GM12878 (cell line): ENCODE results near the gene TNFRSF8. TPM values are rescaled to one million over a fixed set of nuclear protein-coding genes. Genes with fewer than 3 reads are reported as not detected.

Experiments
- ATAC-seq: fragments of 200-7000 bp; cut with Tn5 transposase; 3 replicates; pipeline ENCODE4 v1.9.1; 2020; ENCODE audit warnings: mild to moderate bottlenecking, moderate library complexity
- BruUV-seq: library from RNA; stranded (reverse); fragments of 400-500 nt; replicated peaks from 2 replicates; lab custom pipeline; 2021; lab: Mats Ljungman, UMichigan
- CTCF ChIA-PET: fragments of 300-600 bp; sonication (Branson Sonifier 250); formaldehyde crosslinking; extraction: SDS; loops from one replicate; lab custom pipeline; 2021; ENCODE audit warnings: inconsistent platforms; lab: Yijun Ruan, JAX
- POLR2A ChIA-PET: fragments of 350-600 bp; formaldehyde crosslinking; extraction: SDS; loops from one replicate; lab custom pipeline; 2021; ENCODE audit warnings: inconsistent platforms; lab: Charles Lee
- RAD21 ChIA-PET: fragments of 300-600 bp; sonication (Branson Sonifier 250); formaldehyde crosslinking; loops from one replicate; lab custom pipeline; 2023; ENCODE audit warnings: antibody characterized with exemption; ENCODE audit not compliant: unreplicated experiment; lab: Charles Lee
- SMC1A ChIA-PET: fragments of 300-600 bp; sonication (Branson Sonifier 250); formaldehyde crosslinking; loops from one replicate; lab custom pipeline; 2023; ENCODE audit not compliant: unreplicated experiment, uncharacterized antibody; lab: Charles Lee
- DNase-seq: peaks from one replicate; pipeline ENCODE4 v3.0.0-alpha.2; 2011; ENCODE audit warnings: low read depth, low spot score
- FAIRE-seq: peaks from 3 replicates; lab custom pipeline; 2011; peaks lifted over from hg19 to GRCh38; lab: Jason Lieb, UNC
- H2AFZ ChIP-seq: 2 replicates; pipeline ENCODE4 v1.6.0; 2011; ENCODE audit warnings: low read depth, low read length, control low read depth; ENCODE audit not compliant: control insufficient read depth
- H3K27ac ChIP-seq: 2 replicates; pipeline ENCODE4 v1.5.1; 2011; ENCODE audit warnings: control low read depth; ENCODE audit not compliant: control insufficient read depth, insufficient read depth
- H3K27me3 ChIP-seq, 2 experiments: replicated peaks in 1 of 2; 2 replicates each; pipeline versions ENCODE4 v1.6.0 to v1.6.1; 2011; ENCODE audit warnings: low read length in 1 of 2; ENCODE audit not compliant: control insufficient read depth in 2 of 2, insufficient read depth in 2 of 2
- H3K36me3 ChIP-seq, 2 experiments: 2 replicates each; pipeline ENCODE4 v1.5.1; 2011; ENCODE audit warnings: low read length in 1 of 2; ENCODE audit not compliant: control insufficient read depth in 2 of 2, insufficient read depth in 2 of 2
- H3K4me1 ChIP-seq: 2 replicates; pipeline ENCODE4 v1.6.1; 2011; ENCODE audit warnings: mild to moderate bottlenecking, low read length, moderate library complexity, mixed read lengths; ENCODE audit not compliant: control insufficient read depth, insufficient read depth
- H3K4me2 ChIP-seq: 2 replicates; pipeline ENCODE4 v1.6.0; 2011; ENCODE audit warnings: control low read depth; ENCODE audit not compliant: control insufficient read depth, insufficient read depth
- H3K4me3 ChIP-seq: fragments of 200-600 bp; sonication (generic); 2 replicates; pipeline ENCODE4 v1.5.1; 2016
- H3K79me2 ChIP-seq: 2 replicates; pipeline ENCODE4 v1.6.0; 2011; ENCODE audit warnings: low read length; ENCODE audit not compliant: control insufficient read depth, insufficient read depth
- H3K9ac ChIP-seq: 2 replicates; pipeline ENCODE4 v1.8.0; 2011; ENCODE audit warnings: low read length, control low read depth, mixed read lengths; ENCODE audit not compliant: control insufficient read depth, insufficient read depth
- H3K9me3 ChIP-seq: replicated peaks from 3 replicates; pipeline ENCODE4 v1.5.1; 2011; ENCODE audit warnings: mild to moderate bottlenecking, low read length; ENCODE audit not compliant: control insufficient read depth, insufficient read depth
- H4K20me1 ChIP-seq: 2 replicates; pipeline ENCODE4 v1.6.0; 2011; ENCODE audit not compliant: control insufficient read depth, insufficient read depth
- BCL3 ChIP-seq: IDR thresholded peaks from 2 replicates; pipeline ENCODE4 v1.6.1; 2011; ENCODE audit warnings: borderline replicate concordance, low read depth, mild to moderate bottlenecking, moderate library complexity, low read length; ENCODE audit not compliant: insufficient read depth, poor library complexity, severe bottlenecking
- MTA3 ChIP-seq: IDR thresholded peaks from 2 replicates; pipeline ENCODE4 v1.6.1; 2012; ENCODE audit warnings: low read length, inconsistent platforms, borderline replicate concordance
- SMC3 ChIP-seq: IDR thresholded peaks from 2 replicates; pipeline ENCODE4 v1.6.1; 2011; ENCODE audit warnings: low read length, improper control_type of control experiment, borderline replicate concordance
- TBL1XR1 ChIP-seq: IDR thresholded peaks from 2 replicates; pipeline ENCODE4 v1.6.1; 2012; ENCODE audit warnings: low read depth, low read length, improper control_type of control experiment
- WGBS: methylation state at CpG from one replicate; pipeline ENCODE4 v1.1.6; 2016; ENCODE audit warnings: low lambda C conversion rate; ENCODE audit not compliant: insufficient replicate concordance, insufficient coverage; ENCODE audit errors: missing lambda C conversion rate; 5-methylcytosine and 5-hydroxymethylcytosine counted together
- in situ Hi-C: fragments of 300-500 bp; cut with MboI; formaldehyde crosslinking; loops from 9 replicates; pipeline ENCODE4 v1.14.3; 2018; ENCODE audit warnings: mixed read lengths
- intact Hi-C: fragments of 100-400 bp; cut with micrococcal nuclease; formaldehyde crosslinking; loops from one replicate; pipeline ENCODE4 v1.14.2; 2022; ENCODE audit not compliant: unreplicated experiment
- polyA plus RNA-seq, 11 experiments: library from polyadenylated mRNA; depleted of rRNA in 4 of 11; unstranded in 6 of 11; stranded (reverse) in 5 of 11; fragments of >200 nt; fragmentation: Nextera tagmentation in 4 of 11; fragmentation: Illumina TruSeq in 1 of 11; extraction: Ambion mirVana in 4 of 11; extraction: Trizol in 1 of 11; gene quantifications; 1 replicate in 1 of 11; 2 replicates in 10 of 11; pipeline versions ENCODE4 v1.2.1 to v1.2.3, GENCODE V29; 2011 to 2016; ENCODE audit warnings: inconsistent platforms in 2 of 11, missing spikeins in 2 of 11, low read depth in 1 of 11
- total RNA-seq, 4 experiments: library from RNA; depleted of rRNA in 3 of 4; stranded (reverse); fragments of >200 nt in 3 of 4; fragmentation: Illumina TruSeq in 1 of 4; extraction: Trizol in 1 of 4; gene quantifications; 2 replicates each; pipeline versions ENCODE4 v1.2.1 to v1.2.3, GENCODE V29; 2013 to 2021

The TNFRSF8 gene
- total and polyA plus RNA-seq, 10 of the 15 experiments (the other 5 are each of a cell fraction or from before 2014, with no cell fraction given) = 9.8 to 114 (median 58.8) TPM

GRCh38 chr1:12126781-12127180 lies 63.7 kb downstream of the TNFRSF8 start:
- POLR2A ChIA-PET = interaction anchor here (0.8 kb wide), 1 partner anchor 22 kb away, joined by 5 read pairs; no protein-coding TSS in a partner anchor
- no peaks in the 10 kb centered on the region for H3K27me3 ChIP-seq
- H4K20me1 ChIP-seq = no peaks in the 10 kb centered on the region
- peaks cover 26 to 36% of the 10 kb centered on the region in 2 experiments for H3K36me3 ChIP-seq
- H3K9me3 ChIP-seq = no peaks in the 10 kb centered on the region
- DNase-seq (no peak), ATAC-seq (no peak), FAIRE-seq (no peak)
- H3K4me2 ChIP-seq = no peak overlapping the region
- RAD21 ChIA-PET = interaction anchor here (2.8 to 6.3 kb wide), 2 partner anchors 73 to 92 kb away, joined by 9 to 84 read pairs; no protein-coding TSS in a partner anchor
- H3K4me1 ChIP-seq = no peaks in the 10 kb centered on the region
- in situ Hi-C loops (loop anchor here (5.0 kb wide), 2 partner anchors 81 to 496 kb away; no protein-coding TSS in a partner anchor), intact Hi-C loops (loop anchor here (10.0 kb wide), 1 partner anchor 498 kb away; no protein-coding TSS in a partner anchor)
- CTCF ChIA-PET = interaction anchor here (1.0 to 6.6 kb wide), 9 partner anchors 20 to 147 kb away, joined by 3 to 161 read pairs (median 19); no protein-coding TSS in a partner anchor
- no peak overlapping the region for H3K9ac ChIP-seq
- H3K27ac ChIP-seq = no peak overlapping the region
- no TSS peak for BruUV-seq
- WGBS = 98% methylated on average over 9 of the region's 9 CpGs
- no peak overlapping the region for H3K4me3 ChIP-seq
- H3K79me2 ChIP-seq = no peaks in the 10 kb centered on the region
- H2AFZ ChIP-seq = no peak overlapping the region
- TF ChIP-seq SMC3 = no peak
- no peak for TF ChIP-seq TBL1XR1
- no peak for TF ChIP-seq BCL3
- TF ChIP-seq MTA3 = 0 out of 2 replicates have a peak, but pooled peaks have one; percentile 12
- SMC1A ChIA-PET = interaction anchor here (0.7 to 7.8 kb wide), 3 partner anchors 24 to 152 kb away, joined by 3 to 191 read pairs (median 50); no protein-coding TSS in a partner anchor
